ENCODE data around the gene WDR26.

WDR26 gene

GRCh38 chr1:224456637-224456953 is 22.0 kb upstream of the WDR26 start:
- Histone ChIP-seq H3K79me1 (ENCODE audit: low read depth, low read length) (no peaks in the 10 kb centered on the region), H4K91ac (ENCODE audit: low read depth, low read length, poor library complexity) (no peak overlapping the region), H3K27ac (replicated peaks; ENCODE audit: low read length) (no peak overlapping the region), H3K27me3 (ENCODE audit: control insufficient read depth in 3 of 3, insufficient read depth in 3 of 3, low read depth in 1 of 3, low read length in 3 of 3) (no peaks in the 10 kb centered on the region), H3K36me3 (replicated peaks in 1 of 2; ENCODE audit: control insufficient read depth in 2 of 2, insufficient read depth in 2 of 2, low read length in 2 of 2) (no peaks in the 10 kb centered on the region), H2BK15ac (ENCODE audit: low read length) (peak overlapping the region; percentile 26), H3K9me3 (replicated peaks in 1 of 2; ENCODE audit: control insufficient read depth in 2 of 2, insufficient read depth in 1 of 2, low read depth in 1 of 2, low read length in 2 of 2) (no peaks in the 10 kb centered on the region), H3K4ac (ENCODE audit: low read length) (peak overlapping the region; percentile 72), H2AK5ac (ENCODE audit: low read depth, low read length) (peak overlapping the region; percentile 56), H2BK12ac (ENCODE audit: low read length) (no peak overlapping the region), H2BK120ac (ENCODE audit: low read depth, low read length) (peak overlapping the region; percentile 48), H2AFZ (ENCODE audit: low read length) (peak overlapping the region; percentile 69), H3K4me3 (ENCODE audit: low read length in 2 of 2) (peak overlapping the region in 1 of 2 donors; percentile 9), H4K8ac (ENCODE audit: low read depth, low read length) (peak overlapping the region; percentile 94), H3K4me2 (ENCODE audit: insufficient read depth, low read length, poor library complexity, severe bottlenecking) (no peak overlapping the region), H3K4me1 (ENCODE audit: control insufficient read depth in 2 of 2, insufficient read depth in 1 of 2, low read depth in 1 of 2, low read length in 2 of 2) (peaks cover 9 to 22% of the 10 kb centered on the region in 2 donors), H3K9ac (ENCODE audit: low read depth, low read length, poor library complexity) (no peak overlapping the region), H3K14ac (ENCODE audit: low read length) (no peak overlapping the region), H2BK5ac (ENCODE audit: low read length) (no peak overlapping the region), H3K23ac (ENCODE audit: low read depth, low read length, poor library complexity) (no peak overlapping the region), H3K18ac (ENCODE audit: low read length) (peak overlapping the region; percentile 84)
- no CpG with 5 or more reads among the region's 7 CpGs for WGBS, 2 donors (ENCODE audit: extremely low coverage in 2 of 2, insufficient read length in 2 of 2, insufficient replicate concordance in 1 of 2)
- no peak for DNase-seq (ENCODE audit: low spot score)

GRCh38 chr1:224454402-224455055 is 19.9 kb upstream of the WDR26 start:
- Histone ChIP-seq H3K79me1 (ENCODE audit: low read depth, low read length) (no peaks in the 10 kb centered on the region), H4K91ac (ENCODE audit: low read depth, low read length, poor library complexity) (no peak overlapping the region), H3K9me3 (replicated peaks in 1 of 2; ENCODE audit: control insufficient read depth in 2 of 2, insufficient read depth in 1 of 2, low read depth in 1 of 2, low read length in 2 of 2) (no peaks in the 10 kb centered on the region), H2AFZ (ENCODE audit: low read length) (no peak overlapping the region), H3K4me3 (ENCODE audit: low read length in 2 of 2) (no peak overlapping the region), H3K27me3 (ENCODE audit: control insufficient read depth in 3 of 3, insufficient read depth in 3 of 3, low read depth in 1 of 3, low read length in 3 of 3) (no peaks in the 10 kb centered on the region), H3K18ac (ENCODE audit: low read length) (no peak overlapping the region), H3K4ac (ENCODE audit: low read length) (no peak overlapping the region), H3K27ac (replicated peaks; ENCODE audit: low read length) (no peak overlapping the region), H2BK5ac (ENCODE audit: low read length) (no peak overlapping the region), H2AK5ac (ENCODE audit: low read depth, low read length) (no peak overlapping the region), H3K36me3 (replicated peaks in 1 of 2; ENCODE audit: control insufficient read depth in 2 of 2, insufficient read depth in 2 of 2, low read length in 2 of 2) (no peaks in the 10 kb centered on the region), H3K4me1 (ENCODE audit: control insufficient read depth in 2 of 2, insufficient read depth in 1 of 2, low read depth in 1 of 2, low read length in 2 of 2) (peaks cover 9 to 26% of the 10 kb centered on the region in 2 donors), H2BK15ac (ENCODE audit: low read length) (no peak overlapping the region), H3K23ac (ENCODE audit: low read depth, low read length, poor library complexity) (no peak overlapping the region), H3K9ac (ENCODE audit: low read depth, low read length, poor library complexity) (no peak overlapping the region), H3K4me2 (ENCODE audit: insufficient read depth, low read length, poor library complexity, severe bottlenecking) (no peak overlapping the region), H2BK12ac (ENCODE audit: low read length) (no peak overlapping the region), H2BK120ac (ENCODE audit: low read depth, low read length) (no peak overlapping the region), H3K14ac (ENCODE audit: low read length) (no peak overlapping the region), H4K8ac (ENCODE audit: low read depth, low read length) (no peak overlapping the region)
- no CpG with 5 or more reads among the region's 8 CpGs for WGBS, 2 donors (ENCODE audit: extremely low coverage in 2 of 2, insufficient read length in 2 of 2, insufficient replicate concordance in 1 of 2)
- DNase-seq (ENCODE audit: low spot score), result no peak

- Histone ChIP-seq H3K14ac (ENCODE audit: low read length) (no peak overlapping the region), H3K27me3 (ENCODE audit: control insufficient read depth in 3 of 3, insufficient read depth in 3 of 3, low read depth in 1 of 3, low read length in 3 of 3) (no peaks in the 10 kb centered on the region), H2BK5ac (ENCODE audit: low read length) (no peak overlapping the region), H3K4me3 (ENCODE audit: low read length in 2 of 2) (no peak overlapping the region), H3K27ac (replicated peaks; ENCODE audit: low read length) (no peak overlapping the region), H3K18ac (ENCODE audit: low read length) (no peak overlapping the region), H3K79me1 (ENCODE audit: low read depth, low read length) (no peaks in the 10 kb centered on the region), H2BK12ac (ENCODE audit: low read length) (no peak overlapping the region), H4K8ac (ENCODE audit: low read depth, low read length) (no peak overlapping the region), H3K36me3 (replicated peaks in 1 of 2; ENCODE audit: control insufficient read depth in 2 of 2, insufficient read depth in 2 of 2, low read length in 2 of 2) (no peaks in the 10 kb centered on the region), H2AFZ (ENCODE audit: low read length) (no peak overlapping the region), H3K9ac (ENCODE audit: low read depth, low read length, poor library complexity) (no peak overlapping the region), H2BK15ac (ENCODE audit: low read length) (no peak overlapping the region), H4K91ac (ENCODE audit: low read depth, low read length, poor library complexity) (no peak overlapping the region), H3K4me2 (ENCODE audit: insufficient read depth, low read length, poor library complexity, severe bottlenecking) (no peak overlapping the region), H3K4ac (ENCODE audit: low read length) (no peak overlapping the region), H2AK5ac (ENCODE audit: low read depth, low read length) (no peak overlapping the region), H3K9me3 (replicated peaks in 1 of 2; ENCODE audit: control insufficient read depth in 2 of 2, insufficient read depth in 1 of 2, low read depth in 1 of 2, low read length in 2 of 2) (no peaks in the 10 kb centered on the region), H3K4me1 (ENCODE audit: control insufficient read depth in 2 of 2, insufficient read depth in 1 of 2, low read depth in 1 of 2, low read length in 2 of 2) (peaks cover 0 to 4% of the 10 kb centered on the region in 2 donors), H3K23ac (ENCODE audit: low read depth, low read length, poor library complexity) (no peak overlapping the region), H2BK120ac (ENCODE audit: low read depth, low read length) (no peak overlapping the region)
- WGBS, 2 donors (ENCODE audit: extremely low coverage in 2 of 2, insufficient read length in 2 of 2, insufficient replicate concordance in 1 of 2), result no CpG with 5 or more reads among the region's 7 CpGs
- no peak for DNase-seq (ENCODE audit: low spot score)
These were observed 16.2 kb upstream of the WDR26 start for GRCh38 chr1:224450561-224451350.

- no CpG with 5 or more reads among the region's 5 CpGs for WGBS, 2 donors (ENCODE audit: extremely low coverage in 2 of 2, insufficient read length in 2 of 2, insufficient replicate concordance in 1 of 2)
- H3K18ac ChIP-seq (ENCODE audit: low read length), result no peak overlapping the region
These were observed 15.6 kb upstream of the WDR26 start for GRCh38 chr1:224450159-224450558.

More at GRCh38 chr1:224450159-224450558, 15.6 kb upstream of the WDR26 start:
- Histone ChIP-seq H3K9ac (ENCODE audit: low read depth, low read length, poor library complexity) (no peak overlapping the region), H3K9me3 (replicated peaks in 1 of 2; ENCODE audit: control insufficient read depth in 2 of 2, insufficient read depth in 1 of 2, low read depth in 1 of 2, low read length in 2 of 2) (no peaks in the 10 kb centered on the region), H3K27me3 (ENCODE audit: control insufficient read depth in 3 of 3, insufficient read depth in 3 of 3, low read depth in 1 of 3, low read length in 3 of 3) (no peaks in the 10 kb centered on the region), H3K36me3 (replicated peaks in 1 of 2; ENCODE audit: control insufficient read depth in 2 of 2, insufficient read depth in 2 of 2, low read length in 2 of 2) (no peaks in the 10 kb centered on the region), H3K4me3 (ENCODE audit: low read length in 2 of 2) (no peak overlapping the region), H3K79me1 (ENCODE audit: low read depth, low read length) (no peaks in the 10 kb centered on the region), H3K4me1 (ENCODE audit: control insufficient read depth in 2 of 2, insufficient read depth in 1 of 2, low read depth in 1 of 2, low read length in 2 of 2) (peaks cover 0 to 4% of the 10 kb centered on the region in 2 donors), H3K14ac (ENCODE audit: low read length) (no peak overlapping the region), H2BK120ac (ENCODE audit: low read depth, low read length) (no peak overlapping the region), H3K23ac (ENCODE audit: low read depth, low read length, poor library complexity) (no peak overlapping the region), H2BK5ac (ENCODE audit: low read length) (no peak overlapping the region), H2AK5ac (ENCODE audit: low read depth, low read length) (no peak overlapping the region), H4K8ac (ENCODE audit: low read depth, low read length) (no peak overlapping the region), H3K4me2 (ENCODE audit: insufficient read depth, low read length, poor library complexity, severe bottlenecking) (no peak overlapping the region), H2BK15ac (ENCODE audit: low read length) (no peak overlapping the region), H2BK12ac (ENCODE audit: low read length) (no peak overlapping the region), H2AFZ (ENCODE audit: low read length) (no peak overlapping the region), H4K91ac (ENCODE audit: low read depth, low read length, poor library complexity) (no peak overlapping the region), H3K4ac (ENCODE audit: low read length) (no peak overlapping the region), H3K27ac (replicated peaks; ENCODE audit: low read length) (no peak overlapping the region)
- DNase-seq (ENCODE audit: low spot score), result no peak

Data from neuronal stem cell (in vitro differentiated cells).